AG04450 (cell line): ENCODE results near the gene ULK1. TPM values are rescaled to one million over a fixed set of nuclear protein-coding genes. Genes with fewer than 3 reads are reported as not detected.

ENCODE experiments used
- CTCF ChIA-PET: fragments of 300-600, 350-600 bp; formaldehyde crosslinking; extraction: SDS; loops from one replicate; lab custom pipeline; 2022; ENCODE audit warnings: antibody characterized with exemption, inconsistent platforms; lab: Charles Lee
- POLR2A ChIA-PET: fragments of 350-600 bp; formaldehyde crosslinking; extraction: SDS; loops from one replicate; lab custom pipeline; 2021; ENCODE audit warnings: antibody characterized with exemption, inconsistent platforms; lab: Yijun Ruan, JAX
- DNase-seq: peaks from one replicate; pipeline ENCODE4 v3.0.0-alpha.2; 2011; ENCODE audit warnings: low read depth, low spot score
- H3K27ac ChIP-seq: one replicate; pipeline ENCODE4 v1.5.1; 2012; ENCODE audit warnings: low read depth, low read length, control low read depth
- H3K27me3 ChIP-seq: one replicate; pipeline ENCODE4 v1.6.0; 2012; ENCODE audit warnings: low read length; ENCODE audit not compliant: control insufficient read depth, insufficient read depth
- H3K4me3 ChIP-seq: 2 replicates; pipeline ENCODE4 v1.5.1; 2011; ENCODE audit warnings: mild to moderate bottlenecking, low read depth, low read length, control low read depth
- H3K9me3 ChIP-seq: 2 replicates; pipeline ENCODE4 v1.5.1; 2012; ENCODE audit warnings: low read length; ENCODE audit not compliant: control insufficient read depth, insufficient read depth
- polyA plus RNA-seq: library from polyadenylated mRNA; depleted of rRNA; stranded (reverse); fragments of >200 nt; gene quantifications from 2 replicates; pipeline ENCODE4 v1.2.3, GENCODE V29; 2011
- TF ChIP-seq, protein P1 (sequence below): IDR thresholded peaks from 2 replicates; pipeline ENCODE4 v1.5.1; 2011; ENCODE audit warnings: low read depth, low read length, control low read depth, inconsistent platforms

Gene ULK1
- polyA plus RNA-seq, 1 experiment, result 4.6 TPM

DNA sequence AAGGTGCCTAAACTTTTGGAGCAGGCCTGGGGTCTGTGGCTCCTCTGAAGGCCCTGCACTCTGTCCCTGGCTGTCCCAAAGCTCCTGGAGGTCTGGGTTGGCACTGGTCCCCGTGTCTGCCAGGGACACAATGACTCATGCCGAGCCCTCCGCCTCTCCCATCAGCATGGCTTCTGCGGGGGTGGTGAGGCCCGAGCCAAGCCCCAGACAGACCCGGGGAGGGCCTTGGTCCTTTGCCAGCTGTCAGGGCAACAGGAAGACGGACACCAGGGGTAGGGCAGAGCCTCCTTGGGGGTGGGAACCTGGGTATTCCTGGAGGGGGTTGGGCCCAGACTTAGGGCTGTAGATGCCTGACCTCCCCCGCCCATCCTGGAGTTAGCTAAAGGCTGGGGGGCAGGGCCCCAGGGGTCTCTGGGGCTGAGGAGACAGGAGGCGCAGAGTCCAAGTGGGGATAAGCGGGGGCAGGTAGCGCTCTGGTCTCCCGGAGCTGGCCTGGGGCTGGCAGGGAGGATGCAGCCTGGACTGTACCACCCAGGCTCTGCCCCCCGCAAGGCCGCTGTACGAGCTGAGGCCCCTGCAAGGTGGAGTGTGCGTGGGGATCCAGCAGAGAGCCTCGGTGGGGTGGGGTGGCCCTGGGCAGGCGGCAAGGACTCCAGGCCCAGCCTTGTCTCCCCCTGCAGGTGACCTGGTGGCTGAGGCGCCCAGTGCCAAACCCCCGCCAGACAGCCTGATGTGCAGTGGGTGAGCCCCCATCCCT lies 18.3 kb downstream of the ULK1 start:
- Histone ChIP-seq H3K27ac (peak overlapping the region; percentile 21), H3K9me3 (no peaks in the 10 kb centered on the region; the same call in 1 of the 2 replicates), H3K4me3 (no peak overlapping the region), H3K27me3 (no peaks in the 10 kb centered on the region)
- TF ChIP-seq, protein P1, sequence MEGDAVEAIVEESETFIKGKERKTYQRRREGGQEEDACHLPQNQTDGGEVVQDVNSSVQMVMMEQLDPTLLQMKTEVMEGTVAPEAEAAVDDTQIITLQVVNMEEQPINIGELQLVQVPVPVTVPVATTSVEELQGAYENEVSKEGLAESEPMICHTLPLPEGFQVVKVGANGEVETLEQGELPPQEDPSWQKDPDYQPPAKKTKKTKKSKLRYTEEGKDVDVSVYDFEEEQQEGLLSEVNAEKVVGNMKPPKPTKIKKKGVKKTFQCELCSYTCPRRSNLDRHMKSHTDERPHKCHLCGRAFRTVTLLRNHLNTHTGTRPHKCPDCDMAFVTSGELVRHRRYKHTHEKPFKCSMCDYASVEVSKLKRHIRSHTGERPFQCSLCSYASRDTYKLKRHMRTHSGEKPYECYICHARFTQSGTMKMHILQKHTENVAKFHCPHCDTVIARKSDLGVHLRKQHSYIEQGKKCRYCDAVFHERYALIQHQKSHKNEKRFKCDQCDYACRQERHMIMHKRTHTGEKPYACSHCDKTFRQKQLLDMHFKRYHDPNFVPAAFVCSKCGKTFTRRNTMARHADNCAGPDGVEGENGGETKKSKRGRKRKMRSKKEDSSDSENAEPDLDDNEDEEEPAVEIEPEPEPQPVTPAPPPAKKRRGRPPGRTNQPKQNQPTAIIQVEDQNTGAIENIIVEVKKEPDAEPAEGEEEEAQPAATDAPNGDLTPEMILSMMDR, result no peak
- POLR2A ChIA-PET, result no interaction called here
- CTCF ChIA-PET, result no interaction called here
- DNase-seq, result peak; percentile 37

DNA sequence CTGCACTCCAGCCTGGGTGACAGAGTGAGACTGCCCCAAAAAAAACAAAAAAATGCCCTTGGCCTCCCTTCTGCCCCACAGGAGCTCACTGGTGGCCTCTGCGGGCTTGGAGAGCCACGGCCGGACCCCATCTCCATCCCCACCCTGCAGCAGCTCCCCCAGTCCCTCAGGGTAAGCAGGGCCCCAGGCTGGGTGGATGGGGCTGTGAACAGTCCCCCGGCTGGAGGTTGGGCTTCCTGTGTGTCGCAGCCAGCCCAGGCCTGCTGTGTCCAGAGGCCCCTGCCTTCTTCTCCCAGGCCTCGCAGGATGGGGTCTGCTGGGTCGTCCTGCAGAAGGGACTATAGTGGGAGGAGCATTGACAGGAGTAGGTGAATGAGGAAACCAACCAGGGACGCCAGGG lies 19.2 kb downstream of the ULK1 start:
- no peaks in the 10 kb centered on the region; the same call in 1 of the 2 replicates for H3K9me3 ChIP-seq
- no peaks in the 10 kb centered on the region for H3K27me3 ChIP-seq
- CTCF ChIA-PET, result no interaction called here
- no peak for DNase-seq
- no peak overlapping the region for H3K4me3 ChIP-seq
- no peak overlapping the region for H3K27ac ChIP-seq
- POLR2A ChIA-PET, result no interaction called here
- TF ChIP-seq, protein P1, result no peak

DNA sequence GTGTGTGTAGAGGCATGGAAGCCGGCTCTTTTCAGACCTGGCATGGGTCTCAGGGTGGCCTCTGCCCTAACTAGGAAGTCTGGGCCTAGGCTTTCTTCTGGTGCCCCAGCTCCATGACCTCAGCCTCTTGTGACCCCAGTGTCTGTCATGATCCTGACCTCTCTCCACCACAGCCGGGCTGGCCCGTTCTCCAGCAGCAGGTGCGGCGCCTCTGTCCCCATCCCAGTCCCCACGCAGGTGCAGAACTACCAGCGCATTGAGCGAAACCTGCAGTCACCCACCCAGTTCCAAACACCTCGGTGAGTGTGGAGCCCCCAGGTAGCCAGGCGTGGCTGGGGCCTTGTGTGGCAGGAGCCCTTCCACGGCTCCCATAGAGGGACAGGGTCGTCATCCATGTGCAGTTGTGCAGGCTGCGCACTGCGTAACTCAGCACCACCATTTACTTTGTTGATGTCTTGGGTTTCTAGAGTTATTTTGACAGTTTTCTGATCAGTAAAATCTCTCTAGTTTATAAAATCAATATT lies 19.8 kb downstream of the ULK1 start:
- Histone ChIP-seq H3K9me3 (no peaks in the 10 kb centered on the region; the same call in 1 of the 2 replicates), H3K4me3 (no peak overlapping the region), H3K27me3 (no peaks in the 10 kb centered on the region), H3K27ac (no peak overlapping the region)
- no peak for DNase-seq
- ChIA-PET POLR2A (no interaction called here), CTCF (no interaction called here)
- TF ChIP-seq, protein P1, result no peak

DNA sequence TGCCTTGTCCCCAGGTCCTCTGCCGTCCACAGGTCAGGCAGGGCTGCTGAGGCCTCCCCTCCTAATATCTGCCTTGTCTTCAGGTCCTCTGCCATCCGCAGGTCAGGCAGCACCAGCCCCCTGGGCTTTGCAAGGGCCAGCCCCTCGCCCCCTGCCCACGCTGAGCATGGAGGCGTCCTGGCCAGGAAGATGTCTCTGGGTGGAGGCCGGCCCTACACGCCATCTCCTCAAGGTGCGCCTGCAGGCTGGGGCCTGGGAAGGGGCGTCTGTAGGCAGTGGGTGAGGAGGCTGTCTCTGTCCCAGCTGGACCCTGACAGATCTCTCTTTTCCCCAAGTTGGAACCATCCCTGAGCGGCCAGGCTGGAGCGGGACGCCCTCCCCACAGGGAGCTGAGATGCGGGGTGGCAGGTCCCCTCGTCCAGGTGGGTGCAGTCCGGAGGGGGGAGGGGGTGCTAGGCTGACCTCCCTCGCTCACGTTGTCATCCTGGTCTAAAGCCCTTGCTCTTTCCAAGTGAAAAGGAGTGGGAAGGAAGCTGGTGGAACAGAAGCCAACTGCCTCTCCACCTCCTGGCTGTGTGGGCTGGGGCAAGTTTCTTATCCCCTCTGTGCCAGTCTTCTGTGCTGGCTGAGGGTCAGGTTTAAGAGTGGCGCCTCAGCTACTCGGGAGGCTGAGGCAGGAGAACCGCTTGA lies 20.7 kb downstream of the ULK1 start:
- Histone ChIP-seq H3K9me3 (no peaks in the 10 kb centered on the region; the same call in 1 of the 2 replicates), H3K4me3 (no peak overlapping the region), H3K27ac (no peak overlapping the region), H3K27me3 (no peaks in the 10 kb centered on the region)
- POLR2A ChIA-PET, result no interaction called here
- DNase-seq, result no peak
- CTCF ChIA-PET, result no interaction called here
- TF ChIP-seq, protein P1, result no peak

DNA sequence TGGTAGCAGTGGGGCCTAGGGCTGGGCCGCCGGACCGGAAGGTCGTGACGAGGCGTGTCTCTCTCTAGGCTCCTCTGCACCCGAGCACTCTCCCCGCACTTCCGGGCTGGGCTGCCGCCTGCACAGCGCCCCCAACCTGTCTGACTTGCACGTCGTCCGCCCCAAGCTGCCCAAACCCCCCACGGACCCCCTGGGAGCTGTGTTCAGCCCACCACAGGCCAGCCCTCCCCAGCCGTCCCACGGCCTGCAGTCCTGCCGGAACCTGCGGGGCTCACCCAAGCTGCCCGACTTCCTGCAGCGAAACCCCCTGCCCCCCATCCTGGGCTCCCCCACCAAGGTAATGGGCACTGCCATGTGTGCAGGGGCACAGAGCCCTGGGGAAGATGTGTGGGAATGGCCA lies 21.4 kb downstream of the ULK1 start:
- Histone ChIP-seq H3K9me3 (no peaks in the 10 kb centered on the region; the same call in 1 of the 2 replicates), H3K27me3 (no peaks in the 10 kb centered on the region), H3K27ac (no peak overlapping the region), H3K4me3 (no peak overlapping the region)
- no peak for DNase-seq
- TF ChIP-seq, protein P1, result no peak
- ChIA-PET POLR2A (no interaction called here), CTCF (no interaction called here)
